ENCODE results near the gene GNAO1.
"Not testable (repeated sequence)": the region's sequence is repeated elsewhere in the genome, so short reads cannot be mapped to it uniquely, and the experiment has no call there.

Gene GNAO1

GRCh38 chr16:56382901-56383355 lies 191.6 kb downstream of the GNAO1 start:
- Mint-ChIP-seq H3K4me1 (peaks cover 8% of the 10 kb centered on the region), H3K36me3 (peaks cover 65% of the 10 kb centered on the region), H3K27ac (no peak overlapping the region), H3K4me3 (no peak overlapping the region), H3K27me3 (no peaks in the 10 kb centered on the region), H3K9me3 (peaks cover 11% of the 10 kb centered on the region)

GRCh38 chr16:56384074-56384721 lies 192.9 kb downstream of the GNAO1 start:
- H3K9me3 Mint-ChIP-seq, result peaks cover 11% of the 10 kb centered on the region
- H3K4me1 Mint-ChIP-seq, result no peaks in the 10 kb centered on the region
- no peak overlapping the region for H3K4me3 Mint-ChIP-seq
- no peak overlapping the region for H3K27ac Mint-ChIP-seq
- peaks cover 58% of the 10 kb centered on the region for H3K36me3 Mint-ChIP-seq
- H3K27me3 Mint-ChIP-seq, result no peaks in the 10 kb centered on the region

GRCh38 chr16:56387396-56387795 lies 196.1 kb downstream of the GNAO1 start:
- Mint-ChIP-seq H3K36me3 (peaks cover 48% of the 10 kb centered on the region), H3K4me1 (no peaks in the 10 kb centered on the region), H3K27me3 (no peaks in the 10 kb centered on the region), H3K4me3 (no peak overlapping the region), H3K27ac (no peak overlapping the region), H3K9me3 (peaks cover 6% of the 10 kb centered on the region)

- H3K27me3 Mint-ChIP-seq, result no peaks in the 10 kb centered on the region
- H3K27ac Mint-ChIP-seq, result no peak overlapping the region
- peaks cover 3% of the 10 kb centered on the region for H3K9me3 Mint-ChIP-seq
- no peaks in the 10 kb centered on the region for H3K4me1 Mint-ChIP-seq
- peaks cover 47% of the 10 kb centered on the region for H3K36me3 Mint-ChIP-seq
- no peak overlapping the region for H3K4me3 Mint-ChIP-seq
Measured at GRCh38 chr16:56388209-56388608, 196.9 kb downstream of the GNAO1 start.

- Mint-ChIP-seq H3K4me1 (peaks cover 6% of the 10 kb centered on the region), H3K27ac (no peak overlapping the region), H3K36me3 (peaks cover 40% of the 10 kb centered on the region)
Measured at GRCh38 chr16:56389554-56389953, 198.3 kb downstream of the GNAO1 start.

GRCh38 chr16:56396724-56397123 lies 205.4 kb downstream of the GNAO1 start:
- not testable (repeated sequence) for H3K27ac Mint-ChIP-seq, H3K4me3 Mint-ChIP-seq, H3K27me3 Mint-ChIP-seq, H3K9me3 Mint-ChIP-seq
- peaks cover 31% of the 10 kb centered on the region for H3K36me3 Mint-ChIP-seq
- peaks cover 11% of the 10 kb centered on the region for H3K4me1 Mint-ChIP-seq

More at GRCh38 chr16:56389554-56389953, 198.3 kb downstream of the GNAO1 start:
- Mint-ChIP-seq H3K4me3 (no peak overlapping the region), H3K9me3 (no peaks in the 10 kb centered on the region), H3K27me3 (no peaks in the 10 kb centered on the region)

- Mint-ChIP-seq H3K36me3 (peaks cover 18% of the 10 kb centered on the region), H3K4me1 (peaks cover 7% of the 10 kb centered on the region), H3K27me3 (no peaks in the 10 kb centered on the region), H3K9me3 (no peaks in the 10 kb centered on the region), H3K4me3 (no peak overlapping the region), H3K27ac (no peak overlapping the region)
Measured at GRCh38 chr16:56399047-56399446, 207.8 kb downstream of the GNAO1 start.

- no peak overlapping the region for H3K4me3 Mint-ChIP-seq
- H3K27ac Mint-ChIP-seq, result no peak overlapping the region
- H3K4me1 Mint-ChIP-seq, result peaks cover 5% of the 10 kb centered on the region
- peaks cover 17% of the 10 kb centered on the region for H3K36me3 Mint-ChIP-seq
- no peaks in the 10 kb centered on the region for H3K9me3 Mint-ChIP-seq
- H3K27me3 Mint-ChIP-seq, result no peaks in the 10 kb centered on the region
Measured at GRCh38 chr16:56399486-56399885, 208.2 kb downstream of the GNAO1 start.

- peaks cover 15% of the 10 kb centered on the region for H3K36me3 Mint-ChIP-seq
- H3K9me3 Mint-ChIP-seq, result no peaks in the 10 kb centered on the region
- H3K27ac Mint-ChIP-seq, result no peak overlapping the region
- peaks cover 4% of the 10 kb centered on the region for H3K4me1 Mint-ChIP-seq
- H3K4me3 Mint-ChIP-seq, result no peak overlapping the region
- H3K27me3 Mint-ChIP-seq, result no peaks in the 10 kb centered on the region
Measured at GRCh38 chr16:56400458-56400857, 209.2 kb downstream of the GNAO1 start.

- no peaks in the 10 kb centered on the region for H3K4me1 Mint-ChIP-seq
- no peaks in the 10 kb centered on the region for H3K27me3 Mint-ChIP-seq
- no peak overlapping the region for H3K27ac Mint-ChIP-seq
- H3K36me3 Mint-ChIP-seq, result peaks cover 11% of the 10 kb centered on the region
- H3K4me3 Mint-ChIP-seq, result no peak overlapping the region
- no peaks in the 10 kb centered on the region for H3K9me3 Mint-ChIP-seq
Measured at GRCh38 chr16:56401482-56401881, 210.2 kb downstream of the GNAO1 start.

GRCh38 chr16:56405977-56406672 lies 214.8 kb downstream of the GNAO1 start:
- H3K36me3 Mint-ChIP-seq, result peaks cover 11% of the 10 kb centered on the region
- no peak overlapping the region for H3K4me3 Mint-ChIP-seq
- no peak overlapping the region for H3K27ac Mint-ChIP-seq
- H3K27me3 Mint-ChIP-seq, result no peaks in the 10 kb centered on the region
- H3K9me3 Mint-ChIP-seq, result no peaks in the 10 kb centered on the region
- H3K4me1 Mint-ChIP-seq, result peaks cover 7% of the 10 kb centered on the region
